ENCODE data around the gene GPNMB.

GRCh38 chr7:23276947-23277346 is 30.4 kb downstream of the GPNMB start:
- no peak for TF ChIP-seq CTCF (IDR thresholded peaks at IDR 0.05; ENCODE audit: low read depth, low read length, missing input control)
- TF ChIP-seq YY1 (IDR thresholded peaks at IDR 0.05): no peak
- no peak for TF ChIP-seq REST (IDR thresholded peaks at IDR 0.05)
- TF ChIP-seq RAD21 (IDR thresholded peaks at IDR 0.05): no peak
- no peak for TF ChIP-seq NR2F2 (IDR thresholded peaks at IDR 0.05)
- TF ChIP-seq MAX (IDR thresholded peaks at IDR 0.05): no peak
- TF ChIP-seq ZBTB33 (IDR thresholded peaks at IDR 0.05): no peak
- TF ChIP-seq GABPA (IDR thresholded peaks at IDR 0.05 in 1 of 2, conservative IDR thresholded peaks at IDR 0.05 in 1 of 2): no peak
- no peak for TF ChIP-seq SP1 (IDR thresholded peaks at IDR 0.05)
- no peak for TF ChIP-seq ATF3 (IDR thresholded peaks at IDR 0.05)

All from liver (tissue), 3 donors.